Nephron (organoid): ENCODE results near the gene CCSER1.

Experiments
- H3K27ac Mint-ChIP-seq, 3 experiments: 2 replicates each; pipeline ENCODE4 v1.8.0; 2020; ENCODE audit warnings: mixed read lengths in 3 of 3, mild to moderate bottlenecking in 2 of 3, moderate library complexity in 1 of 3
- H3K27me3 Mint-ChIP-seq: 2 replicates; pipeline ENCODE4 v1.8.0; 2021; ENCODE audit warnings: low read depth, mild to moderate bottlenecking, moderate library complexity, mixed read lengths
- H3K36me3 Mint-ChIP-seq: 2 replicates; pipeline ENCODE4 v1.8.0; 2020; ENCODE audit warnings: low read depth, mixed read lengths
- H3K4me1 Mint-ChIP-seq: 2 replicates; pipeline ENCODE4 v1.8.0; 2020; ENCODE audit warnings: mixed read lengths
- H3K4me3 Mint-ChIP-seq, 3 experiments: 2 replicates each; pipeline ENCODE4 v1.8.0; 2020; ENCODE audit warnings: mild to moderate bottlenecking in 3 of 3, mixed read lengths in 3 of 3, moderate library complexity in 2 of 3
- H3K9me3 Mint-ChIP-seq: 2 replicates; pipeline ENCODE4 v1.8.0; 2020; ENCODE audit warnings: mixed read lengths
- TF ChIP-seq, protein P1 (sequence below), 3 experiments: fragments of 200-600 bp; sonication (generic); IDR thresholded peaks; one replicate each; pipeline ENCODE4 v1.5.0; 2021; ENCODE audit warnings: antibody characterized with exemption in 3 of 3; ENCODE audit not compliant: unreplicated experiment in 3 of 3

The CCSER1 gene

DNA sequence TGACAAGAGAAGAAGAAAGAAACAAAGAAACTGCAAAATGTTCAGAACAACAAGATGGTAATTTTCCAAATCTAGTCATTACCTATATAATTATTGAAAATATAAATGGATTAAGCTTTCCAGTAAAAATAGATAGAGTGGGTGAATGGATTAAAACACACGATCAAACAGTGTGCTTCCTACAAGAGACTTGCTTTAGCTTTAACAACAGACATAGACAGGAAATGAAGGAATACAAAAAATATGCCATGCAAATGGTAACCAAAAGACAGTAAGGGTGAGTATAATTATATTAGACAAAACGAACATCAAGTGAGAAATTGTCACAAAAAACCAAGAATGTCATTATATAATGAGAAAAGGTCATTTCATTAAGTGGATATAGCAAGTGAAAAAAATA is 842.8 kb downstream of the CCSER1 start:
- H3K36me3 Mint-ChIP-seq: no peaks in the 10 kb centered on the region
- H3K27me3 Mint-ChIP-seq: no peaks in the 10 kb centered on the region
- no peaks in the 10 kb centered on the region for H3K4me1 Mint-ChIP-seq
- TF ChIP-seq, protein P1, sequence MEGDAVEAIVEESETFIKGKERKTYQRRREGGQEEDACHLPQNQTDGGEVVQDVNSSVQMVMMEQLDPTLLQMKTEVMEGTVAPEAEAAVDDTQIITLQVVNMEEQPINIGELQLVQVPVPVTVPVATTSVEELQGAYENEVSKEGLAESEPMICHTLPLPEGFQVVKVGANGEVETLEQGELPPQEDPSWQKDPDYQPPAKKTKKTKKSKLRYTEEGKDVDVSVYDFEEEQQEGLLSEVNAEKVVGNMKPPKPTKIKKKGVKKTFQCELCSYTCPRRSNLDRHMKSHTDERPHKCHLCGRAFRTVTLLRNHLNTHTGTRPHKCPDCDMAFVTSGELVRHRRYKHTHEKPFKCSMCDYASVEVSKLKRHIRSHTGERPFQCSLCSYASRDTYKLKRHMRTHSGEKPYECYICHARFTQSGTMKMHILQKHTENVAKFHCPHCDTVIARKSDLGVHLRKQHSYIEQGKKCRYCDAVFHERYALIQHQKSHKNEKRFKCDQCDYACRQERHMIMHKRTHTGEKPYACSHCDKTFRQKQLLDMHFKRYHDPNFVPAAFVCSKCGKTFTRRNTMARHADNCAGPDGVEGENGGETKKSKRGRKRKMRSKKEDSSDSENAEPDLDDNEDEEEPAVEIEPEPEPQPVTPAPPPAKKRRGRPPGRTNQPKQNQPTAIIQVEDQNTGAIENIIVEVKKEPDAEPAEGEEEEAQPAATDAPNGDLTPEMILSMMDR (IDR thresholded peaks at IDR 0.05; ENCODE audit: unreplicated experiment in 3 of 3): no peak
- H3K27ac Mint-ChIP-seq: no peak overlapping the region
- no peak overlapping the region for H3K4me3 Mint-ChIP-seq
- H3K9me3 Mint-ChIP-seq: peaks cover 33% of the 10 kb centered on the region

DNA sequence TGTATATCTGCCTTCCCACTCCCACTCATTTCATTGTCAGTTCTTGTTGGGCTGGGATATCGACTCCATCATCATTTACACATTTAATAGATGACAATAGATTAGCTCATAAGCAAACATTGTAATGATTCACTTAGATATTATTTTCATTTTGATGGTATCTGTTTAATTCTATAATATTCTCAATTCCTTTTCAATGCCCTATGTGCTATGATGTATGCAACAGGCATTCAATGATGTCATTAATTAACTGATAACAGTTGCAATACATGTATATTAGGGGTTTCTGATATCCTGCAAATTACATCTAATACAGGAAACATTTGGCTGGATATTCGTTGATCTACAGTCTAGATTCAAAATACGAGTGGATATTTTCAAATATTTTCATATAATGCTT is 850.5 kb downstream of the CCSER1 start:
- no peak overlapping the region for H3K27ac Mint-ChIP-seq
- no peak overlapping the region for H3K4me3 Mint-ChIP-seq
- TF ChIP-seq, protein P1 (IDR thresholded peaks at IDR 0.05; ENCODE audit: unreplicated experiment in 3 of 3): no peak
- no peaks in the 10 kb centered on the region for H3K4me1 Mint-ChIP-seq
- H3K27me3 Mint-ChIP-seq: no peaks in the 10 kb centered on the region
- no peaks in the 10 kb centered on the region for H3K36me3 Mint-ChIP-seq
- no peaks in the 10 kb centered on the region for H3K9me3 Mint-ChIP-seq

- TF ChIP-seq, protein P1 (IDR thresholded peaks at IDR 0.05; ENCODE audit: unreplicated experiment in 3 of 3): no peak
- Mint-ChIP-seq H3K36me3 (no peaks in the 10 kb centered on the region), H3K9me3 (no peaks in the 10 kb centered on the region), H3K27me3 (no peaks in the 10 kb centered on the region), H3K4me1 (no peaks in the 10 kb centered on the region), H3K4me3 (no peak overlapping the region), H3K27ac (no peak overlapping the region)
These were observed 852.4 kb downstream of the CCSER1 start for GRCh38 chr4:90979556-90979955.

DNA sequence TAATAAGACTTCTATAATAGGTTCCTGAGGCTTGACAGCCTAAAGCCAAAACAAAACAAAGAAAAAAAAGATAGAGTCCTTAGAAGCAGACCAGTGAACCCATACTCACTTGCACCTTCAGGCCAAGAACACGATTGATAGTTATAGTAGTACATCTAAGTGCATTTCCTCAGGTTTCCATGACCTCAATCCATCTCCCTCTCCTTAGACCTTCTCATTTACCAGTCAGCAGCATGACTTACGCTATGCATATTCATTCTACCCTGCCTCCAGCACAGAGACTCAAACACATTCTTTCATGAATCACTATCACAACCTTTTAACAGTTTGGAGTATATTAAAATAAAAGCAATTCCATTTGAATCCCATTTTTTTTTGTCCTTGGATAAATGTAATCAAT is 855.6 kb downstream of the CCSER1 start:
- Mint-ChIP-seq H3K36me3 (no peaks in the 10 kb centered on the region), H3K9me3 (no peaks in the 10 kb centered on the region), H3K4me3 (no peak overlapping the region), H3K27ac (no peak overlapping the region), H3K27me3 (no peaks in the 10 kb centered on the region), H3K4me1 (no peaks in the 10 kb centered on the region)
- TF ChIP-seq, protein P1 (IDR thresholded peaks at IDR 0.05; ENCODE audit: unreplicated experiment in 3 of 3): no peak

- peaks cover 8% of the 10 kb centered on the region for H3K4me1 Mint-ChIP-seq
- H3K9me3 Mint-ChIP-seq: no peaks in the 10 kb centered on the region
- no peaks in the 10 kb centered on the region for H3K36me3 Mint-ChIP-seq
- no peak overlapping the region for H3K4me3 Mint-ChIP-seq
- H3K27ac Mint-ChIP-seq: no peak overlapping the region
- TF ChIP-seq, protein P1 (IDR thresholded peaks at IDR 0.05; ENCODE audit: unreplicated experiment in 3 of 3): no peak
- H3K27me3 Mint-ChIP-seq: no peaks in the 10 kb centered on the region
These were observed 863.1 kb downstream of the CCSER1 start for GRCh38 chr4:90990284-90990683.

DNA sequence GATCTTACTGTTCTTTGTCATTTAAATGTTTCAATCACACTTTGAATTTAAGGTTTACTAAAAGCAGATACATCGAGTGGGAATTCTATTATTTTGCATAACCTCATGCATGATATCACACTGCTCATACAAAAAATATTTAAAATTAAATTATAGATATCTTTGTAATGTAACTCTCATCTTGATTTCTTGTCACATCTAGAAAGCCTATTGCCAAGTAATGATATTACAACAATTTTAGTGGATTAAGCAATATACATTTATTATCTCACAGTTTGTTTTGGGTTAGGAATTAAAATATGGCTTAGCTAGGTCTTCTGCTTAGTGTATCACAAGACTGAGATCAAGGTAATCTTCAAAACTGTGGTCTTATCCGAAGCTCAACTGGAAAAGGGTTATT is 865.0 kb downstream of the CCSER1 start:
- TF ChIP-seq, protein P1 (IDR thresholded peaks at IDR 0.05; ENCODE audit: unreplicated experiment in 3 of 3): no peak
- Mint-ChIP-seq H3K27me3 (no peaks in the 10 kb centered on the region), H3K27ac (no peak overlapping the region), H3K4me3 (no peak overlapping the region), H3K9me3 (no peaks in the 10 kb centered on the region), H3K36me3 (no peaks in the 10 kb centered on the region), H3K4me1 (peaks cover 8% of the 10 kb centered on the region)
